ENCODE measurements around the gene SNX4.

GRCh38 chr3:125460233-125460632 lies 59.8 kb downstream of the SNX4 start:
- TF ChIP-seq EZH2 (IDR thresholded peaks at IDR 0.05; ENCODE audit: borderline replicate concordance, low read depth, low read length, severe bottlenecking) = no peak
- no peak for TF ChIP-seq CTCF (IDR thresholded peaks at IDR 0.05; ENCODE audit: borderline replicate concordance, extremely low read depth, low read length, poor library complexity, severe bottlenecking)
